ENCODE results near the gene COMT. TPM values are rescaled to one million over a fixed set of nuclear protein-coding genes. Genes with fewer than 3 reads are reported as not detected.

COMT gene
- total and polyA plus RNA-seq, 9 of the 15 experiments (the other 6 are each of a cell fraction or from before 2014, with no cell fraction given): 12.5 to 351 (median 155) TPM

DNA sequence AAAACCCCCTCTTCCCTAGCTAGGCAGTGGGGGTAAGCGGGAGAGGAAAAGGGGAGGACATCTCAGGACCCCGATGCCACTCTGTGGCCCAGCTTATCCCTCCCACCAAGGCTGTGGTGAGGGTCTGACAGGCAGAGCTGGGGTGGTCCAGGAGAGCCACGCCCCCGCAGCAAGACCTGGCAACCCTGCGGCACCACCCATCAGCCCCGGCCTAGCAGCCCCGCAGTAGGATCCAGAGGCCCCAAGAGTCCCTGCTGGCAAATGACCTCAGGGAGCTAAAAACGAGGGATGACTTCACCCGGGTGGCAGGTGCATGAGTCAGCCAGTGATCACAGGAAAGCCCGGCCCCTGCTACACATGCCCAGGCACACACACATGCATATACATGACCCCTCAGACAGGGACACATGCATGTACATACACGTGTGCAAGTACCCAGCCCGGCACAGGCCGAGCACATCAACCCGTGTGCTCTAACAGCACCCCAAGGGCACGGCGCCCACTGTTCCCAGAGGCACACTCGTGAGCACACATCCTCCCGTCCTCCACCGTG is 42.7 kb downstream of the COMT start (continued):
- TF ChIP-seq PBX2 (CRISPR knock-in tag; IDR thresholded peaks at IDR 0.05; ENCODE audit: low read depth) (no peak), PBX2 (tag; conservative IDR thresholded peaks at IDR 0.05; ENCODE audit: low read depth) (no peak), ETV5 (CRISPR knock-in tag; IDR thresholded peaks at IDR 0.05; ENCODE audit: low read depth) (no peak), BRD9 (IDR thresholded peaks at IDR 0.05; ENCODE audit: low read depth, partially characterized antibody) (no peak), EP300 (IDR thresholded peaks at IDR 0.05; ENCODE audit: low read length) (peak; percentile 9; the same call in 1 of the 2 replicates), MBD2 (IDR thresholded peaks at IDR 0.05; ENCODE audit: borderline replicate concordance, low read depth) (no peak), CBX3 (IDR thresholded peaks at IDR 0.05; ENCODE audit: borderline replicate concordance in 1 of 2, low read length in 2 of 2) (peak in 1 of 2 experiments; percentile 89; a peak in 1 of 3 replicates), ARID3A (IDR thresholded peaks at IDR 0.05; ENCODE audit: borderline replicate concordance, low read depth, low read length) (no peak), HNRNPL (IDR thresholded peaks at IDR 0.05; ENCODE audit: low read depth, low read length) (no peak), GATA2 (CRISPR knock-in tag; IDR thresholded peaks at IDR 0.05) (no peak), POLR3G (IDR thresholded peaks at IDR 0.05; ENCODE audit: extremely low read depth, insufficient read length, insufficient replicate concordance) (no peak), JUN (IDR thresholded peaks at IDR 0.05; ENCODE audit: borderline replicate concordance, low read depth, low read length) (peak; percentile 100), JUN (CRISPR knock-in tag; IDR thresholded peaks at IDR 0.05; ENCODE audit: borderline replicate concordance) (no peak), ZNF165 (CRISPR knock-in tag; IDR thresholded peaks at IDR 0.05; ENCODE audit: borderline replicate concordance) (peak; percentile 71; the same call in 1 of the 2 replicates), STAT5A (IDR thresholded peaks at IDR 0.05; ENCODE audit: borderline replicate concordance, low read length) (no peak), ZNF717 (CRISPR knock-in tag; IDR thresholded peaks at IDR 0.05) (no peak)
- TF ChIP-seq, protein P1, sequence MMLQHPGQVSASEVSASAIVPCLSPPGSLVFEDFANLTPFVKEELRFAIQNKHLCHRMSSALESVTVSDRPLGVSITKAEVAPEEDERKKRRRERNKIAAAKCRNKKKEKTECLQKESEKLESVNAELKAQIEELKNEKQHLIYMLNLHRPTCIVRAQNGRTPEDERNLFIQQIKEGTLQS (IDR thresholded peaks at IDR 0.05): peak; percentile 100
- TF ChIP-seq, protein P1 (CRISPR knock-in tag; conservative IDR thresholded peaks at IDR 0.05): peak; percentile 99
- TF ChIP-seq, protein P2, sequence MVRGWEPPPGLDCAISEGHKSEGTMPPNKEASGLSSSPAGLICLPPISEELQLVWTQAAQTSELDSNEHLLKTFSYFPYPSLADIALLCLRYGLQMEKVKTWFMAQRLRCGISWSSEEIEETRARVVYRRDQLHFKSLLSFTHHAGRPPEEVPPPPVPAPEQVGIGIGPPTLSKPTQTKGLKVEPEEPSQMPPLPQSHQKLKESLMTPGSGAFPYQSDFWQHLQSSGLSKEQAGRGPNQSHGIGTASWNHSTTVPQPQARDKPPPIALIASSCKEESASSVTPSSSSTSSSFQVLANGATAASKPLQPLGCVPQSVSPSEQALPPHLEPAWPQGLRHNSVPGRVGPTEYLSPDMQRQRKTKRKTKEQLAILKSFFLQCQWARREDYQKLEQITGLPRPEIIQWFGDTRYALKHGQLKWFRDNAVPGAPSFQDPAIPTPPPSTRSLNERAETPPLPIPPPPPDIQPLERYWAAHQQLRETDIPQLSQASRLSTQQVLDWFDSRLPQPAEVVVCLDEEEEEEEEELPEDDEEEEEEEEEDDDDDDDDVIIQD (CRISPR knock-in tag; IDR thresholded peaks at IDR 0.05): no peak
- TF ChIP-seq, protein P3, sequence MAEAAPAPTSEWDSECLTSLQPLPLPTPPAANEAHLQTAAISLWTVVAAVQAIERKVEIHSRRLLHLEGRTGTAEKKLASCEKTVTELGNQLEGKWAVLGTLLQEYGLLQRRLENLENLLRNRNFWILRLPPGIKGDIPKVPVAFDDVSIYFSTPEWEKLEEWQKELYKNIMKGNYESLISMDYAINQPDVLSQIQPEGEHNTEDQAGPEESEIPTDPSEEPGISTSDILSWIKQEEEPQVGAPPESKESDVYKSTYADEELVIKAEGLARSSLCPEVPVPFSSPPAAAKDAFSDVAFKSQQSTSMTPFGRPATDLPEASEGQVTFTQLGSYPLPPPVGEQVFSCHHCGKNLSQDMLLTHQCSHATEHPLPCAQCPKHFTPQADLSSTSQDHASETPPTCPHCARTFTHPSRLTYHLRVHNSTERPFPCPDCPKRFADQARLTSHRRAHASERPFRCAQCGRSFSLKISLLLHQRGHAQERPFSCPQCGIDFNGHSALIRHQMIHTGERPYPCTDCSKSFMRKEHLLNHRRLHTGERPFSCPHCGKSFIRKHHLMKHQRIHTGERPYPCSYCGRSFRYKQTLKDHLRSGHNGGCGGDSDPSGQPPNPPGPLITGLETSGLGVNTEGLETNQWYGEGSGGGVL (CRISPR knock-in tag; IDR thresholded peaks at IDR 0.05): no peak
